CD4-positive, alpha-beta T cell treated with Interleukin-4 for 4 hours (primary cell): Measurements from ENCODE around the gene TPRKB.
A peak's percentile ranks its signal among the peaks of the same experiment; 100 is the strongest.
"Not testable (repeated sequence)": the region's sequence is repeated elsewhere in the genome, so short reads cannot be mapped to it uniquely, and the experiment has no call there.

Source experiments
- DNase-seq: peaks from one replicate; pipeline ENCODE4 v3.0.0-alpha.2; 2020

Gene TPRKB

GRCh38 chr2:73698101-73698500, 39.0 kb downstream of the TPRKB start:
- DNase-seq, result no peak

GRCh38 chr2:73697606-73698005, 39.5 kb downstream of the TPRKB start:
- DNase-seq, result no peak

- DNase-seq, result not testable (repeated sequence)
Measured at GRCh38 chr2:73696985-73697384, 40.2 kb downstream of the TPRKB start.

GRCh38 chr2:73696521-73696920, 40.6 kb downstream of the TPRKB start:
- DNase-seq, result not testable (repeated sequence)

GRCh38 chr2:73690372-73691088, 46.6 kb downstream of the TPRKB start:
- DNase-seq, result peak; percentile 20

GRCh38 chr2:73688494-73688893, 48.7 kb downstream of the TPRKB start:
- not testable (repeated sequence) for DNase-seq

GRCh38 chr2:73685764-73686438, 51.2 kb downstream of the TPRKB start:
- no peak for DNase-seq

GRCh38 chr2:73684905-73685304, 52.2 kb downstream of the TPRKB start:
- DNase-seq, result not testable (repeated sequence)

GRCh38 chr2:73684325-73684724, 52.8 kb downstream of the TPRKB start:
- not testable (repeated sequence) for DNase-seq

GRCh38 chr2:73679951-73680571, 57.1 kb downstream of the TPRKB start:
- peak; percentile 11 for DNase-seq
